ENCODE data around the gene TEKTIP1. TPM values are rescaled to one million over a fixed set of nuclear protein-coding genes. Genes with fewer than 3 reads are reported as not detected.

Gene TEKTIP1
- total and polyA plus RNA-seq, 2 donors (not counting 1 experiment from before 2014, with no cell fraction given) = 6.3 to 17.3 TPM

GRCh38 chr19:3532154-3532786 lies 6.7 kb upstream of the TEKTIP1 start:
- CTCF ChIA-PET = no interaction called here
- no peak for DNase-seq
- H3K36me3 ChIP-seq (replicated peaks in 1 of 2; ENCODE audit: control extremely low read depth in 1 of 2, control insufficient read depth in 1 of 2, extremely low read depth in 1 of 2, insufficient read depth in 2 of 2, low read length in 1 of 2) = peaks cover 0 to 54% of the 10 kb centered on the region in 2 experiments

DNA sequence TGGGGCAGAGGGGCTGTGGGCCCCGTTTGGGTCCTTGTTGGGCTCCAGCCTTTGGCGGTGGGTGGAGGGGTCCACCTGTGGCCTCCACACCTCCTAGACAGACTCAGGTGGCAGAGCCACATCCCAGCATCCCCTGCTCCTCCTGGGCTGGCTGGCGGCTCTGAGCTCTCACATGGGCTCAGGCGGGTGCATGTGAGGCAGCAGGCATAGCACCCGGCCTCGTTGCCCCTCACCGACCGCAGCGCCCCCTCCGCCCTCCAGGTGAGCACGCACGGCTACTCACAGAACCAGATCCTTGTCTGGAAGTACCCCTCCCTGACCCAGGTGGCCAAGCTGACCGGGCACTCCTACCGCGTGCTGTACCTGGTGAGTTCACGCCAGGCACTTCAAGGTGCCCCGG lies 5.9 kb upstream of the TEKTIP1 start:
- Mint-ChIP-seq H3K4me1 (no peaks in the 10 kb centered on the region), H3K27ac (no peak overlapping the region), H3K4me3 (no peak overlapping the region), H3K27me3 (no peaks in the 10 kb centered on the region), H3K9me3 (ENCODE audit: insufficient read depth) (no peaks in the 10 kb centered on the region)
- TF ChIP-seq EZH2 (IDR thresholded peaks at IDR 0.05; ENCODE audit: borderline replicate concordance, insufficient read depth, low read depth, low read length, poor library complexity, severe bottlenecking) = no peak
- TF ChIP-seq CTCF (IDR thresholded peaks at IDR 0.05) = no peak
- Histone ChIP-seq H4K20me1 (ENCODE audit: control insufficient read depth, insufficient read depth, low read length, poor library complexity, severe bottlenecking) (peaks cover 28% of the 10 kb centered on the region), H2AFZ (ENCODE audit: insufficient read depth, low read depth, low read length, poor library complexity, severe bottlenecking) (no peak overlapping the region), H3K4me2 (replicated peaks; ENCODE audit: low read depth, low read length, poor library complexity, severe bottlenecking) (no peak overlapping the region), H3K27me3 (replicated peaks in 1 of 4; ENCODE audit: control extremely low read depth in 1 of 4, control insufficient read depth in 3 of 4, insufficient read depth in 4 of 4, low read length in 3 of 4) (no peaks in the 10 kb centered on the region), H3K9ac (ENCODE audit: low read length) (no peak overlapping the region), H3K9me3 (ENCODE audit: control extremely low read depth in 1 of 3, control insufficient read depth in 2 of 3, insufficient read depth in 1 of 3, low read length in 2 of 3) (no peaks in the 10 kb centered on the region), H3K79me2 (ENCODE audit: control insufficient read depth, insufficient read depth, low read length) (peaks cover 12% of the 10 kb centered on the region), H3K27ac (ENCODE audit: low read length in 2 of 2) (no peak overlapping the region), H3K4me1 (ENCODE audit: control insufficient read depth in 2 of 2, insufficient read depth in 2 of 2, low read length in 2 of 2) (no peaks in the 10 kb centered on the region), H3K4me3 (ENCODE audit: control extremely low read depth in 1 of 5, extremely low read depth in 1 of 5, insufficient read depth in 1 of 5, low read depth in 2 of 5, low read length in 4 of 5) (no peak overlapping the region), H3K36me3 (replicated peaks in 1 of 2; ENCODE audit: control extremely low read depth in 1 of 2, control insufficient read depth in 1 of 2, extremely low read depth in 1 of 2, insufficient read depth in 2 of 2, low read length in 1 of 2) (peaks cover 0 to 48% of the 10 kb centered on the region in 2 experiments)
- intact Hi-C loops (cut with micrococcal nuclease) = no loop called here
- ChIA-PET CTCF (no interaction called here), POLR2A (no interaction called here)
- 94% methylated on average over 17 of the region's 17 CpGs for WGBS (ENCODE audit: insufficient coverage)
- ATAC-seq (ENCODE audit: low read depth) (no peak), DNase-seq (no peak)

More at GRCh38 chr19:3532154-3532786, 6.7 kb upstream of the TEKTIP1 start:
- POLR2A ChIA-PET = no interaction called here
- Mint-ChIP-seq H3K27ac (no peak overlapping the region), H3K27me3 (no peaks in the 10 kb centered on the region), H3K4me1 (no peaks in the 10 kb centered on the region), H3K9me3 (ENCODE audit: insufficient read depth) (no peaks in the 10 kb centered on the region), H3K4me3 (no peak overlapping the region)
- H3K27ac ChIP-seq (ENCODE audit: low read length in 2 of 2) = no peak overlapping the region
- peaks cover 30% of the 10 kb centered on the region for H4K20me1 ChIP-seq (ENCODE audit: control insufficient read depth, insufficient read depth, low read length, poor library complexity, severe bottlenecking)
- H3K27me3 ChIP-seq (replicated peaks in 1 of 4; ENCODE audit: control extremely low read depth in 1 of 4, control insufficient read depth in 3 of 4, insufficient read depth in 4 of 4, low read length in 3 of 4) = no peaks in the 10 kb centered on the region
- no peak overlapping the region for H3K4me3 ChIP-seq (ENCODE audit: control extremely low read depth in 1 of 5, extremely low read depth in 1 of 5, insufficient read depth in 1 of 5, low read depth in 2 of 5, low read length in 4 of 5)
- no peak for ATAC-seq (ENCODE audit: low read depth)
- no peak overlapping the region for H2AFZ ChIP-seq (ENCODE audit: insufficient read depth, low read depth, low read length, poor library complexity, severe bottlenecking)
- peaks cover 12% of the 10 kb centered on the region for H3K79me2 ChIP-seq (ENCODE audit: control insufficient read depth, insufficient read depth, low read length)
- TF ChIP-seq EZH2 (IDR thresholded peaks at IDR 0.05; ENCODE audit: borderline replicate concordance, insufficient read depth, low read depth, low read length, poor library complexity, severe bottlenecking) (no peak), CTCF (IDR thresholded peaks at IDR 0.05) (no peak)
- intact Hi-C loops (cut with micrococcal nuclease) = no loop called here
- H3K4me1 ChIP-seq (ENCODE audit: control insufficient read depth in 2 of 2, insufficient read depth in 2 of 2, low read length in 2 of 2) = no peaks in the 10 kb centered on the region
- H3K9ac ChIP-seq (ENCODE audit: low read length) = no peak overlapping the region
- H3K4me2 ChIP-seq (replicated peaks; ENCODE audit: low read depth, low read length, poor library complexity, severe bottlenecking) = no peak overlapping the region
- WGBS (ENCODE audit: insufficient coverage) = 98% methylated on average over 33 of the region's 33 CpGs
- H3K9me3 ChIP-seq (ENCODE audit: control extremely low read depth in 1 of 3, control insufficient read depth in 2 of 3, insufficient read depth in 1 of 3, low read length in 2 of 3) = no peaks in the 10 kb centered on the region

Measured in B cell (primary cell).